Calu3 (cell line): ENCODE measurements around the gene DMD. TPM values are rescaled to one million over a fixed set of nuclear protein-coding genes. Genes with fewer than 3 reads are reported as not detected.
A peak's percentile ranks its signal among the peaks of the same experiment; 100 is the strongest.

Experiments used
- BruUV-seq: library from RNA; stranded (reverse); fragments of 400-500 nt; replicated peaks from 2 replicates; lab custom pipeline; 2021; lab: Mats Ljungman, UMichigan
- CTCF ChIA-PET: fragments of 300-600 bp; sonication (Branson Sonifier 250); formaldehyde crosslinking; loops from one replicate; lab custom pipeline; 2022; ENCODE audit warnings: antibody characterized with exemption; lab: Charles Lee
- DNase-seq: peaks from one replicate; pipeline ENCODE4 v3.0.0; 2022
- H3K27ac Mint-ChIP-seq: one replicate; pipeline ENCODE4 v1.8.0; 2022; ENCODE audit warnings: mixed read lengths; ENCODE audit not compliant: unreplicated experiment
- H3K27me3 Mint-ChIP-seq: one replicate; pipeline ENCODE4 v1.8.0; 2022; ENCODE audit warnings: mixed read lengths; ENCODE audit not compliant: unreplicated experiment
- H3K36me3 Mint-ChIP-seq: one replicate; pipeline ENCODE4 v1.8.0; 2022; ENCODE audit warnings: mild to moderate bottlenecking, moderate library complexity, mixed read lengths; ENCODE audit not compliant: insufficient read depth, unreplicated experiment
- H3K4me1 Mint-ChIP-seq: one replicate; pipeline ENCODE4 v1.8.0; 2022; ENCODE audit warnings: mild to moderate bottlenecking, low read depth, mixed read lengths; ENCODE audit not compliant: unreplicated experiment
- H3K4me3 Mint-ChIP-seq: one replicate; pipeline ENCODE4 v1.8.0; 2022; ENCODE audit warnings: mild to moderate bottlenecking, low read depth, moderate library complexity, mixed read lengths; ENCODE audit not compliant: unreplicated experiment
- H3K9me3 Mint-ChIP-seq: one replicate; pipeline ENCODE4 v1.8.0; 2022; ENCODE audit warnings: low read depth, mixed read lengths; ENCODE audit not compliant: unreplicated experiment
- intact Hi-C: fragments of 100-400 bp; cut with micrococcal nuclease; formaldehyde crosslinking; loops from one replicate; pipeline ENCODE4 v1.10.0; 2022; ENCODE audit not compliant: unreplicated experiment
- total RNA-seq: library from RNA; stranded (reverse); gene quantifications from 2 replicates; pipeline ENCODE4 v1.2.3, GENCODE V29; 2022
- TF ChIP-seq, protein P1 (sequence below): fragments of 200-600 bp; IDR thresholded peaks from one replicate; pipeline ENCODE4 v1.8.0; 2022; ENCODE audit warnings: antibody characterized with exemption; ENCODE audit not compliant: unreplicated experiment

Gene DMD
- total RNA-seq, 1 experiment from 2014 or later = 11.6 TPM

DNA sequence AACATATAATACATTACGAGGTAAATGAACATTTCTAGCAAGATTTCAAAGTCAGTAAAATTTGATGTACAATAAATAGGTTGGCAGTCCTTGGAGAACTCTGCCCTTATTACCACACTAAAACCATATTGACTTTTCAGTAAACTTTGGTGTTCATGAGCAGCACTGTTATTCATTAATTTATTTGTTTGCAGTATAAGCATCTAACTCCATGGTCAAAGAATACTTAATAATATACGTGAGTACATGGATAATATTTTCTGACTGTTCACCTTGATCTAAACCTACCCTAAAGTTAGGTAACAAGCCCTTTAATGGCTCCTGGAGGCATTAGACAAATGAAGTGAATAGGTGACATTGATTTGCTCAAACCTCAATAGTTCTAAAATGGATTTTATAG, 1322.3 kb downstream of the DMD start:
- Mint-ChIP-seq H3K36me3 (no peaks in the 10 kb centered on the region), H3K4me1 (peaks cover 9% of the 10 kb centered on the region), H3K4me3 (no peak overlapping the region), H3K27ac (peak overlapping the region; percentile 19), H3K9me3 (no peaks in the 10 kb centered on the region), H3K27me3 (no peaks in the 10 kb centered on the region)
- no TSS peak for BruUV-seq
- TF ChIP-seq, protein P1, sequence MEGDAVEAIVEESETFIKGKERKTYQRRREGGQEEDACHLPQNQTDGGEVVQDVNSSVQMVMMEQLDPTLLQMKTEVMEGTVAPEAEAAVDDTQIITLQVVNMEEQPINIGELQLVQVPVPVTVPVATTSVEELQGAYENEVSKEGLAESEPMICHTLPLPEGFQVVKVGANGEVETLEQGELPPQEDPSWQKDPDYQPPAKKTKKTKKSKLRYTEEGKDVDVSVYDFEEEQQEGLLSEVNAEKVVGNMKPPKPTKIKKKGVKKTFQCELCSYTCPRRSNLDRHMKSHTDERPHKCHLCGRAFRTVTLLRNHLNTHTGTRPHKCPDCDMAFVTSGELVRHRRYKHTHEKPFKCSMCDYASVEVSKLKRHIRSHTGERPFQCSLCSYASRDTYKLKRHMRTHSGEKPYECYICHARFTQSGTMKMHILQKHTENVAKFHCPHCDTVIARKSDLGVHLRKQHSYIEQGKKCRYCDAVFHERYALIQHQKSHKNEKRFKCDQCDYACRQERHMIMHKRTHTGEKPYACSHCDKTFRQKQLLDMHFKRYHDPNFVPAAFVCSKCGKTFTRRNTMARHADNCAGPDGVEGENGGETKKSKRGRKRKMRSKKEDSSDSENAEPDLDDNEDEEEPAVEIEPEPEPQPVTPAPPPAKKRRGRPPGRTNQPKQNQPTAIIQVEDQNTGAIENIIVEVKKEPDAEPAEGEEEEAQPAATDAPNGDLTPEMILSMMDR = no peak
- intact Hi-C loops = no loop called here
- CTCF ChIA-PET = no interaction called here
- no peak for DNase-seq

DNA sequence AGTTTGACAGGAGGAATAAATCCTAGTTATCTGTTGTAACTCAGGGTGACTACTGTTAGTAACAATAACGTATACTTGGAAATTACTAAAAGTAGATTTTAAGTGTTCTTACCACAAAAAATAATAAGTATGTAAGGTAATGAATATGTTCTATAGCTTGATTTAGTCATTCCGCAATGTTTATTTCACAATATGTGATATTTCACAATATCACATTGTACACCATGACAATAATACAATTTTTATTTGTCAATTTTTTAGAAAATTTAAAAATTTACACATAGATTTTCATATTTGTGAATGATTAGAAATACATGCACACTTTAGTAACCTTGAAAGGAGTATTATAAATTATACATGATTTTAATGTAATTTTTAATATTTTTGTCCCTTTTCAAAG, 1326.8 kb downstream of the DMD start:
- TF ChIP-seq, protein P1 = no peak
- no peaks in the 10 kb centered on the region for H3K27me3 Mint-ChIP-seq
- H3K36me3 Mint-ChIP-seq = no peaks in the 10 kb centered on the region
- CTCF ChIA-PET = no interaction called here
- intact Hi-C loops = no loop called here
- H3K27ac Mint-ChIP-seq = no peak overlapping the region
- no peak for DNase-seq
- H3K4me3 Mint-ChIP-seq = no peak overlapping the region
- no peaks in the 10 kb centered on the region for H3K9me3 Mint-ChIP-seq
- BruUV-seq = no TSS peak
- H3K4me1 Mint-ChIP-seq = peaks cover 5% of the 10 kb centered on the region

DNA sequence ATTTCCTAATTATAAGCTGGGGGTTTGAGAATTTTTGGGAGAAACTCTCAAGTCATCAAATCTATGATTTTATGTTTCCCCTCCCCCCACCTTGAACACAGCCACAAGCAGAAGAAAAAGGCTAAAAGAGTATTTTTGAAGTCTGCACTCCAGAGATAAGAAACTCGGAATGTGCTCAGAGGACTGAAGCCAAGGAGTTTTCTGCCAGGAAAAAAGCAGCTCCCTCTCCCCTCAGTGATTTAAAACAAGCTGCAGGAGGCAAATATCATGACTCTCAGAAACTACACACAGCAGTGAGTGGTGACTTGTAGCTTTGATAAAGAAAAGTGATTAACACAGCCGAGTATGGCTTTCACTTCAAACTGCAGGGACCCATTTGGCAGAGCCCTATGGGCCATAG, 1339.3 kb downstream of the DMD start:
- no peak overlapping the region for H3K4me3 Mint-ChIP-seq
- CTCF ChIA-PET = no interaction called here
- no peak overlapping the region for H3K27ac Mint-ChIP-seq
- H3K4me1 Mint-ChIP-seq = no peaks in the 10 kb centered on the region
- TF ChIP-seq, protein P1 = no peak
- H3K9me3 Mint-ChIP-seq = no peaks in the 10 kb centered on the region
- DNase-seq = no peak
- intact Hi-C loops = no loop called here
- no peaks in the 10 kb centered on the region for H3K36me3 Mint-ChIP-seq
- no peaks in the 10 kb centered on the region for H3K27me3 Mint-ChIP-seq
- no TSS peak for BruUV-seq

DNA sequence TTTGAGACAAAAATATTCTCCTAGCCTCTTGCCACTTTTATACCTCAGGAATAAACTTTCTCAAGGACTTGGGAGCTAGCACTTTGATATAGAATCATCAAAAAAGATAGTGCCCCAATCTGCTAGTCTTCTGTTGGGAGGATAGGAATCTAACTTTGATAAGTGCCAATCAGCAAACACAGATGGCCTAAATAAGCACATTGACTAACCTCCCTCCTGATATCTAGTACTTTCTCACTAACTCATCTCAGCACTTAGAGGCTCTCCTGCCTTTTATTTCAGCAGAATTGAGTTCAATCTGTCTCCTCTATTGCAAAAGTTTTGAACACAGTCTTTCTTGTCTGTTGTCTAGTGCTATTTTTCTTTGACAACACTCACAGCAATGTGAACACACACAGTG, 1341.1 kb downstream of the DMD start:
- DNase-seq = no peak
- no peaks in the 10 kb centered on the region for H3K4me1 Mint-ChIP-seq
- no TSS peak for BruUV-seq
- intact Hi-C loops = no loop called here
- H3K27me3 Mint-ChIP-seq = no peaks in the 10 kb centered on the region
- peaks cover 3% of the 10 kb centered on the region for H3K9me3 Mint-ChIP-seq
- H3K27ac Mint-ChIP-seq = no peak overlapping the region
- CTCF ChIA-PET = no interaction called here
- TF ChIP-seq, protein P1 = no peak
- H3K4me3 Mint-ChIP-seq = no peak overlapping the region
- H3K36me3 Mint-ChIP-seq = no peaks in the 10 kb centered on the region
